Esophagus (tissue), 2 donors: ENCODE results near the gene SMO. TPM values are rescaled to one million over a fixed set of nuclear protein-coding genes. Genes with fewer than 3 reads are reported as not detected.
A peak's percentile ranks its signal among the peaks of the same experiment; 100 is the strongest.
"Not testable (repeated sequence)": the region's sequence is repeated elsewhere in the genome, so short reads cannot be mapped to it uniquely, and the experiment has no call there.

Experiments used
- H3K27ac ChIP-seq, 2 donors: one replicate each; pipeline ENCODE4 v1.5.1; 2013; ENCODE audit warnings: low read depth in 2 of 2, mild to moderate bottlenecking in 2 of 2, inconsistent platforms in 1 of 2, low read length in 1 of 2, moderate library complexity in 1 of 2
- H3K27me3 ChIP-seq, 2 donors: one replicate each; pipeline ENCODE4 v1.6.1; 2013; ENCODE audit warnings: low read length in 2 of 2, control low read depth in 1 of 2, mild to moderate bottlenecking in 1 of 2; ENCODE audit not compliant: insufficient read depth in 2 of 2, control insufficient read depth in 1 of 2
- H3K36me3 ChIP-seq, 2 donors: one replicate each; pipeline ENCODE4 v1.6.1; 2013; ENCODE audit warnings: low read length in 1 of 2; ENCODE audit not compliant: control insufficient read depth in 2 of 2, insufficient read depth in 2 of 2
- H3K4me1 ChIP-seq, 2 donors: one replicate each; pipeline ENCODE4 v1.6.1; 2013; ENCODE audit warnings: low read length in 1 of 2; ENCODE audit not compliant: control insufficient read depth in 2 of 2, insufficient read depth in 2 of 2
- H3K4me3 ChIP-seq, 2 donors: one replicate each; pipeline ENCODE4 v1.5.1; 2013; ENCODE audit warnings: low read length in 2 of 2, mild to moderate bottlenecking in 2 of 2, low read depth in 1 of 2, moderate library complexity in 1 of 2
- H3K9me3 ChIP-seq, 2 donors: one replicate each; pipeline ENCODE4 v1.6.1; 2013; ENCODE audit warnings: mild to moderate bottlenecking in 2 of 2, low read depth in 1 of 2, low read length in 1 of 2, moderate library complexity in 1 of 2; ENCODE audit not compliant: control insufficient read depth in 2 of 2, insufficient read depth in 1 of 2
- WGBS, 2 donors: extraction: QIAGEN DNeasy Blood & Tissue Kit; methylation state at CpG; one replicate each; pipeline ENCODE4 v1.1.7; 2013; 5-methylcytosine and 5-hydroxymethylcytosine counted together
- polyA plus RNA-seq, 2 donors: library from polyadenylated mRNA; stranded (reverse); fragments of 200-250 nt; gene quantifications; one replicate each; pipeline ENCODE4 v1.2.3, GENCODE V29; 2013
- donor health status: healthy with polysubstance abuse.
- donor health status: Bipolar disorder and iron deficiency.

The SMO gene
- polyA plus RNA-seq, 2 donors = 9.5 to 10.8 TPM

- no peaks in the 10 kb centered on the region for H3K9me3 ChIP-seq
- no peaks in the 10 kb centered on the region for H3K27me3 ChIP-seq
- peaks cover 0 to 3% of the 10 kb centered on the region in 2 donors for H3K4me1 ChIP-seq
- H3K27ac ChIP-seq = no peak overlapping the region
- H3K4me3 ChIP-seq = peak overlapping the region; percentile 40 to 49
- 3% methylated on average over 34 to 47 of the region's 47 CpGs for WGBS, 2 donors
- no peaks in the 10 kb centered on the region for H3K36me3 ChIP-seq
Measured at GRCh38 chr7:129169171-129169671, 19.2 kb upstream of the SMO start.

DNA sequence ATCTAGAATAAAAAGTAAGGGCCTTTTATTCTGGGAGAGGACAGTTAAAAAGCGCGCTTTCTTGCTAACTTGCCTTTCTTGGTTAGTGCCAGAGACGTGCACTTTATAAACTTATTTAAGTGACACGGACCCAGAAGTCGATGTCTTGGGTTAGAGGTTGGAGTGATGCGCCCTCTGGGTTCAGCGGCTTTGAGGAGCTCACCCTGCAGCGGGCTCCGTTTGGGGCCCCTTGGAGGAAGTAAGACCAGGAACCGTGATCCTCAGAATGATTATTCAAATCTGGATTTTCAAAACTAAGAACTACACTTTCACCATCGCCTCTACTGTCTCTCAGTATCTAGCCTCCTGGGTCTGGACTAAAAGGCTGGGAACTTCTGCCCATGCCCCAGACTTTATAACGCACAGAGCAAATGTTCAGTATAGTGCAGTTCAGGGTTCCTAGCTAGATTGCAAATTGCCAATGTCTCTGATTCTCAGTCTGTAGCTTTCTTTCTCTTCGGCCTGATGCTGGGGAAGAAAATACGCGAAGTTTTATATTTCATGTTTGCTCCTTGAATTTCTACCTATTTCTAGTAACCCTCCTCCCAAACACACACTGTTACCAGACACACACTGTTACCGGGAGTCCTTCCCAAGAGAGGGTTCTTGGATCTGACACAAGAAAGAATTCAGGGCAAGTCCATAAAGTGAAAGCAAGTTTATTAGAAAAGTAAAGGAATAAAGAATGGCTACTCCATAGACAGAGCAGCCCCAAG lies 18.6 kb upstream of the SMO start:
- no peak overlapping the region for H3K27ac ChIP-seq
- no peaks in the 10 kb centered on the region for H3K9me3 ChIP-seq
- H3K27me3 ChIP-seq = no peaks in the 10 kb centered on the region
- H3K36me3 ChIP-seq = no peaks in the 10 kb centered on the region
- 62 to 63% methylated on average over 16 of the region's 16 CpGs for WGBS, 2 donors
- peak overlapping the region; percentile 40 to 49 for H3K4me3 ChIP-seq
- peaks cover 0 to 3% of the 10 kb centered on the region in 2 donors for H3K4me1 ChIP-seq

GRCh38 chr7:129170441-129171021 lies 17.9 kb upstream of the SMO start:
- H3K36me3 ChIP-seq = no peaks in the 10 kb centered on the region
- no peak overlapping the region for H3K4me3 ChIP-seq
- no peaks in the 10 kb centered on the region for H3K9me3 ChIP-seq
- H3K4me1 ChIP-seq = peaks cover 0 to 3% of the 10 kb centered on the region in 2 donors
- H3K27me3 ChIP-seq = no peaks in the 10 kb centered on the region
- H3K27ac ChIP-seq = no peak overlapping the region
- 92 to 95% methylated on average over 11 of the region's 11 CpGs for WGBS, 2 donors

DNA sequence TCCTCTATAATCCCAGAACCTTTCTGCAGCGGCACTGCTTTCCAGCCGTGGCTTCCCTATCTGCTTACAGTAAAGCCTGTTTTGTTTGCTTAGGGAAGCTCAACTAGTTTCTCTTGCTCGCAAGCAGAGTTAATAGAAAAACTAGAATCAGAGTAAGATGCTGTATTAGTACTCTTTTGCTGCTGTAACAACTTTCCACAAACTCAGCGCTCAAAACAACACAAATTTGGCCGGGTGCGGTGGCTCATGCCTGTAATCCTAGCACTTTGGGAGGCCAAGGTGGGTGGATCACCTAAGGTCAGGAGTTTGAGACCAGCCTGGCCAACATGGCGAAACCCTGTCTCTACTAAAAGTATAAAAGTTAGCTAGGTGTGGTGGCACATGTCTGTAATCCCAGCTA lies 14.6 kb upstream of the SMO start:
- not testable (repeated sequence) for H3K27me3 ChIP-seq

GRCh38 chr7:129176916-129177710 lies 11.3 kb upstream of the SMO start:
- Histone ChIP-seq H3K4me3 (no peak overlapping the region), H3K4me1 (no peaks in the 10 kb centered on the region), H3K9me3 (no peaks in the 10 kb centered on the region), H3K27me3 (no peaks in the 10 kb centered on the region), H3K36me3 (no peaks in the 10 kb centered on the region), H3K27ac (no peak overlapping the region)
- 35 to 37% methylated on average over 11 of the region's 11 CpGs for WGBS, 2 donors

More for the DNA sequence above, 14.6 kb upstream of the SMO start:
- not testable (repeated sequence) for H3K27ac ChIP-seq, H3K4me1 ChIP-seq, H3K36me3 ChIP-seq, H3K4me3 ChIP-seq, H3K9me3 ChIP-seq
- 95 to 96% methylated on average over 7 of the region's 7 CpGs for WGBS, 2 donors

- peak overlapping the region; percentile 67 to 68 for H3K27ac ChIP-seq
- 48 to 52% methylated on average over 6 of the region's 6 CpGs for WGBS, 2 donors
- H3K4me1 ChIP-seq = peaks cover 0 to 8% of the 10 kb centered on the region in 2 donors
- H3K4me3 ChIP-seq = no peak overlapping the region
- no peaks in the 10 kb centered on the region for H3K27me3 ChIP-seq
- H3K36me3 ChIP-seq = no peaks in the 10 kb centered on the region
- no peaks in the 10 kb centered on the region for H3K9me3 ChIP-seq
Measured at GRCh38 chr7:129184981-129185670, 3.3 kb upstream of the SMO start.

DNA sequence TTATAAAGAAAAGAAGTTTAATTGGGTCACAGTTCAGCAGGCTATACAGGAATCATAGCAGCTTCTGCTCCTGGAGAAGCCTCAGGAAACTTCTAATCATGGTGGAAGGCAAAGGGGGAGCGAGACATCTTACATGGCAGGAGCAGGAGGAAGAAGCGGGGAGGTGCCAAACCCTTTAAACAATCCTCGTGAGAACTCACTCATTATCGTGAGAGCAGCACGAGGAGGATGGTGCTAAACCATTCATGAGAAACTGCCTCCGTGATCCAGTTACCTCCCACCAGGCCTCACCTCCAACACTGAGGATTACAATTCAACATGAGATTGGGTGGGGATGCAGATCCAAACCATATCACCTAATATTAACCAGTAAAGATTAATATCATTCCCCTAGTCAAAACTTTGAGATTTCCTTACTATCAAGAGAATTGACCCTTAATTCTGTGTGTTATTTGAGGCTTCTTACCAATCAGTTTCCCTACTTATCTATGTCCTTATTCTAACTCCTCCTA lies 1.6 kb upstream of the SMO start:
- Histone ChIP-seq H3K27ac (no peak overlapping the region), H3K4me1 (peaks cover 0 to 8% of the 10 kb centered on the region in 2 donors), H3K9me3 (no peaks in the 10 kb centered on the region), H3K27me3 (no peaks in the 10 kb centered on the region), H3K4me3 (no peak overlapping the region), H3K36me3 (no peaks in the 10 kb centered on the region)
- 91 to 94% methylated on average over 6 of the region's 6 CpGs for WGBS, 2 donors

GRCh38 chr7:129187681-129188371 lies 607 bp upstream of the SMO start:
- H3K36me3 ChIP-seq = no peaks in the 10 kb centered on the region
- peak overlapping the region; percentile 61 to 63 for H3K4me3 ChIP-seq
- H3K4me1 ChIP-seq = peaks cover 0 to 8% of the 10 kb centered on the region in 2 donors
- H3K27ac ChIP-seq = no peak overlapping the region
- no peaks in the 10 kb centered on the region for H3K27me3 ChIP-seq
- 24 to 28% methylated on average over 14 of the region's 14 CpGs for WGBS, 2 donors
- no peaks in the 10 kb centered on the region for H3K9me3 ChIP-seq
